RWPE1 (cell line): Measurements from ENCODE around the gene RCCD1.

Experiments
- CTCF ChIA-PET: fragments of 350-600 bp; sonication (Branson Sonifier 250); formaldehyde crosslinking; extraction: SDS; loops from one replicate; lab custom pipeline; 2021; lab: Yijun Ruan, JAX
- POLR2A ChIA-PET: fragments of 400-600 bp; formaldehyde crosslinking; extraction: SDS; loops from one replicate; lab custom pipeline; 2020; ENCODE audit warnings: antibody characterized with exemption; ENCODE audit not compliant: low non-redundant PET; lab: Yijun Ruan, JAX
- DNase-seq: peaks from one replicate; pipeline ENCODE4 v3.0.0; 2012; ENCODE audit warnings: low spot score
- H3K27ac ChIP-seq: fragments of 450-650 bp; 2 replicates; pipeline ENCODE4 v1.5.1; 2017
- TF ChIP-seq, protein P1 (sequence below): fragments of 450-650 bp; conservative IDR thresholded peaks from 2 replicates; pipeline ENCODE4 v1.5.1; 2017; ENCODE audit warnings: low read depth, mild to moderate bottlenecking

RCCD1 gene

DNA sequence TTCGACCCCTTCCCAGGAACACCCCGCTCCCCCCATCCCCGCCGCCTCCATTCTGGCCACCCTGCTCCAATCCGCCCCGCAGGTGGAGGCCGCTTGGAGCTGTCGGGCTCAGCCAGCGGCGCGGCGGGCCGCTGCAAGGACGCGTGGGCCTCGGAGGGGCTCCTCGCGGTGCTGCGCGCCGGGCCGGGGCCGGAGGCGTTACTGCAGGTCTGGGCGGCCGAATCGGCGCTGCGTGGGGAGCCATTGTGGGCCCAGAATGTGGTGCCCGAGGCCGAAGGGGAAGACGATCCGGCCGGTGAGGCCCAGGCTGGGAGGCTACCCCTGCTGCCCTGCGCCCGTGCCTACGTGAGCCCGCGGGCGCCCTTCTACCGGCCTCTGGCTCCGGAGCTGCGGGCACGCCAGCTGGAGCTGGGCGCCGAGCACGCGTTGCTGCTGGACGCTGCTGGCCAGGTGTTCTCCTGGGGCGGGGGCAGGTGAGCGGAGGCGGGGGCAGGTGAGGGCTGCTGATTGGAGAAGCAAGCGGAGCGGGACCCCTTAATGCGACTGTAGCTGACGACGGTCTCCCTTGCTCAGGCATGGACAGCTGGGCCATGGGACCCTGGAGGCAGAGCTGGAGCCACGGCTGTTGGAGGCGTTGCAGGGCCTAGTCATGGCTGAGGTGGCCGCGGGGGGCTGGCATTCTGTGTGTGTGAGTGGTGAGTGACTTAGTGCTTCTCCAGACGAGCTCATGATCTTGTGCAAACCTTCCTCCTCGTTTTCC lies 2.5 kb downstream of the RCCD1 start:
- POLR2A ChIA-PET: interaction anchor here (0.6 kb wide), 1 partner anchor 37 kb away, joined by 3 read pairs; the partner anchor contains the start of gene PRC1
- TF ChIP-seq, protein P1, sequence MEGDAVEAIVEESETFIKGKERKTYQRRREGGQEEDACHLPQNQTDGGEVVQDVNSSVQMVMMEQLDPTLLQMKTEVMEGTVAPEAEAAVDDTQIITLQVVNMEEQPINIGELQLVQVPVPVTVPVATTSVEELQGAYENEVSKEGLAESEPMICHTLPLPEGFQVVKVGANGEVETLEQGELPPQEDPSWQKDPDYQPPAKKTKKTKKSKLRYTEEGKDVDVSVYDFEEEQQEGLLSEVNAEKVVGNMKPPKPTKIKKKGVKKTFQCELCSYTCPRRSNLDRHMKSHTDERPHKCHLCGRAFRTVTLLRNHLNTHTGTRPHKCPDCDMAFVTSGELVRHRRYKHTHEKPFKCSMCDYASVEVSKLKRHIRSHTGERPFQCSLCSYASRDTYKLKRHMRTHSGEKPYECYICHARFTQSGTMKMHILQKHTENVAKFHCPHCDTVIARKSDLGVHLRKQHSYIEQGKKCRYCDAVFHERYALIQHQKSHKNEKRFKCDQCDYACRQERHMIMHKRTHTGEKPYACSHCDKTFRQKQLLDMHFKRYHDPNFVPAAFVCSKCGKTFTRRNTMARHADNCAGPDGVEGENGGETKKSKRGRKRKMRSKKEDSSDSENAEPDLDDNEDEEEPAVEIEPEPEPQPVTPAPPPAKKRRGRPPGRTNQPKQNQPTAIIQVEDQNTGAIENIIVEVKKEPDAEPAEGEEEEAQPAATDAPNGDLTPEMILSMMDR: no peak
- peak overlapping the region; percentile 98 for H3K27ac ChIP-seq
- DNase-seq: peak; percentile 30
- CTCF ChIA-PET: interaction anchor here (0.5 to 4.4 kb wide), 28 partner anchors 9 to 1312 kb away, joined by 3 to 23 read pairs (median 5); partner anchors contain the start of genes BLM, HDDC3 and UNC45A

DNA sequence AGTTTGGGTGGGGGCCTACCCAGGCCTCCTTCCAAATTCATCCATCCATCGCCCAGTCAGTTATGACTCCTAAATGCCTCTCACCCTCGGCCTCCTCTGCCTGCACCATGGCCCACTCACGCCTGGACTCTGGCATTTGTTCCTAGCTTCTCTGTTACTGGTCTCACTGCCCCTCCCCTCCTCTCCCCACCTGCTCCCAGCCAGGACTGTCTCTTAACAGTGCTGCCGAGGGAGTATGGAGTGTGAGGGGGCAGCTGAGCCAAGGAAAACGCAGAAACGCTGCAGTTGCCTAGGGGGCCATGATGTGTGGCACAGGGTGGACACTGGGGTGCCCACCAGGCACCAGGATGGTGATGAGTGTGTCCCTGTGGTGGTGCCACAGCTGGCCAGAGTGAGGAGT lies 3.1 kb downstream of the RCCD1 start:
- ChIA-PET POLR2A (no interaction called here), CTCF (interaction anchor here (0.6 to 4.4 kb wide), 9 partner anchors 14 to 315 kb away, joined by 3 to 23 read pairs (median 7); partner anchors contain the start of genes HDDC3 and UNC45A)
- H3K27ac ChIP-seq: peak overlapping the region; percentile 98
- TF ChIP-seq, protein P1: no peak
- no peak for DNase-seq

DNA sequence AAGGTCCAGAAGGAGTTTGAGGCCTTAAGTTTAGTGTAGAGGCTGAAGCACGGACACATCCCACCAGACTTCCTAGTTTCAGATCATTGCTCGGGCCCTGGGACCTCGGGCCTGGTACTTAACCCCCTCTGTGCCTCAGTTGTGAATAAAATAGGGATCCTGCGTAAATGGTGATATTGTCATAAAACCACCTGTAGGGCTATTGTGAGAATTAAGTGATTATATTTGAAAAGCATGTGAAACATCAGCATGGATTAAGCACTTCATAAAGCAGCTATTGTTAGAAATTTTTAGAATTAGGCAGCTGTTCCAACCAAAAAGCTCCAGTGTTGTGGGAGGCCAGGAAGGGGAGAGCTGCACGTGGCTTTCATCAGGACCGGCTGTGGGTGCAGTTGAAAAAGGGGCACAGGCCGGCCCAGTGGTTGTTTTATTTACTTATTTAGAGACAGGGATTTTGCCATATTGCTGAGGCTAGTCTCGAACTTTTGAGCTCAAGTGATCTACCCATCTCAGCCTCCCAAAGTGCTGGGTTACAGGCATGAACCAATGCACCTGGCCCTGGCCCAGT lies 4.4 kb downstream of the RCCD1 start:
- POLR2A ChIA-PET: no interaction called here

DNA sequence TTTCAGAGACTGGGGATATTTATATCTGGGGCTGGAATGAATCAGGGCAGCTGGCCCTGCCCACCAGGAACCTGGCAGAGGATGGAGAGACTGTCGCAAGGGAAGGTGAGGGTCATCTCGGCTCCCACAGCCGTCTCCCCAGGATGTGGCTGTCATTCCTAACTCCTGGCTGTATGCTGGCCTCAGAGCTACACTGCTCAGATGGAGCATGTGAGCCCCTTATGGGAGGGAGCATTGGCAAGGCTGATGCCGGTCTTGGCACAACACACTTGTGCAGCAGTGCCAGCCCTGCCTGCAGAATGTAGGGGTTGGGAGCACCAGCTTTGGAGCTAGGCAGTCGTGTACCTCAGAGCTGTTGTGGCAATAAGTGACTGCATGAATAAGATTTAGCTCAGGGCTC lies 5.2 kb downstream of the RCCD1 start:
- ChIA-PET CTCF (interaction anchor here (0.7 kb wide), 1 partner anchor 90 kb away, joined by 3 read pairs; no protein-coding TSS in a partner anchor), POLR2A (no interaction called here)
- TF ChIP-seq, protein P1: no peak
- DNase-seq: no peak
- peak overlapping the region; percentile 12 for H3K27ac ChIP-seq

More for the DNA sequence above, 4.4 kb downstream of the RCCD1 start:
- TF ChIP-seq, protein P1: no peak
- no peak for DNase-seq
- CTCF ChIA-PET: interaction anchor here (0.6 kb wide), 1 partner anchor 1341 kb away, joined by 6 read pairs; no protein-coding TSS in a partner anchor
- H3K27ac ChIP-seq: peak overlapping the region; percentile 98

DNA sequence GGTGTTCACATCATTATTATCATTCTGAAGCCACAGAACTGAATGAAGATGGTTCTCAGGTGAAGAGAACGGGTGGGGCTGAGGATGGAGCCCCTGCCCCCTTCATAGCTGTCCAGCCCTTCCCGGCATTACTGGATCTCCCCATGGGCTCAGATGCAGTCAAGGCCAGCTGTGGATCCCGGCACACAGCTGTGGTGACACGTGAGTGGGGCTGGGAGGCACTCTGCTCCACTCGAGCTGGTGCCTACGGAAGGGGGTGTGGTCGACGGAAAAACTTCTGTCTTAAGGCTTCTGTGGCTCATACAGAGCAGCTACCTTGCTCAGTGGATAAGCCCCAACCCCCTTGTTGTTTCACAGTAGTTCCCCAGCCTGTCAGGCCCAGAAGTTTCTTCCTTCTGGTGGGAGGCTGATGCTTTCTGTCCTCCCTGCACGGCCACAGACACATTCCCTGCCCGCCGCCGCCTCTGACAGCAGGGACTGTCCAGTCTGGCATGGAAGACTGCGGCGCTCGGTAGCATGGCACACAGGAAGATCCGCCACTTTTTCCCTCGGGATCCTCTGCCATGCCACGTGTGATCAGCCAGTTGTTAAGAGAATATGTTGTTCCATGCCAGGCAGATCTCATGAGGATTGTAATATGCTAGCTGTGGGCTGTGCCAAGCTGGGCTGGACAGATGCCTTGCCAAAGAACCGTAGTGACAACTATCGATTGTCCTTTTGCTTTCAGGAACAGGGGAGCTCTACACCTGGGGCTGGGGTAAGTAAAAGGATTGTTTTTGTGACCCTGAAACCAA lies 5.8 kb downstream of the RCCD1 start:
- TF ChIP-seq, protein P1: no peak
- POLR2A ChIA-PET: interaction anchor here (0.6 kb wide), 1 partner anchor 142 kb away, joined by 3 read pairs; no protein-coding TSS in a partner anchor
- CTCF ChIA-PET: interaction anchor here (0.7 kb wide), 1 partner anchor 89 kb away, joined by 3 read pairs; no protein-coding TSS in a partner anchor
- H3K27ac ChIP-seq: peak overlapping the region; percentile 12
- DNase-seq: no peak

DNA sequence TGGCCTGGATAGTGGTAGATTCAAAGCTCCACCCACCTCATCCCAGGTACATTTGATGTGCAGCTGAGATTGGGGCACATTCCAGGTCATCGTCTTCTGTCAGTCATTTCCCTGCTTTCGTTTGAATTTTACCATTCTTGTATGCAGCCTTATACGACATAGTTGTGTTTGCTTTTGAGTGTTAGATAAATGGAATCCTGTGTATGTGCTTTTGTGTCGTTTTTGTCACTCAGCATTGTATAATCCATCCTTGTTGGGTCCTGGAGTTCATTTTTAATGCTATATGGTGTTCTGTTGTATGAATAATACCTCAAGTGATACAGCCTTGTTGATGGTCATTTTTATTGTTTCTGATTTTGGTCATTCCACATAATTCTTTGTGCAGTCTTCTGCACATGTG lies 7.3 kb downstream of the RCCD1 start:
- ChIA-PET POLR2A (no interaction called here), CTCF (no interaction called here)
- TF ChIP-seq, protein P1: no peak
- no peak overlapping the region for H3K27ac ChIP-seq
- no peak for DNase-seq
